GM12878 (cell line): ENCODE results near the gene ANKRD37.

Source experiments
- ATF7 ChIP-seq: fragments of 450-650 bp; IDR thresholded peaks from 2 replicates; pipeline ENCODE4 v1.6.1; 2016; ENCODE audit warnings: low read depth, mild to moderate bottlenecking
- BHLHE40 ChIP-seq, 2 experiments: fragments of 450-650 bp in 1 of 2; IDR thresholded peaks; 2 replicates each; pipeline ENCODE4 v1.6.1; 2011 to 2017; ENCODE audit warnings: low read depth in 2 of 2, borderline replicate concordance in 1 of 2, improper control_type of control experiment in 1 of 2, low read length in 1 of 2, mild to moderate bottlenecking in 1 of 2
- CTCF ChIP-seq, 3 experiments: IDR thresholded peaks in 2 of 3; conservative IDR thresholded peaks in 1 of 3; 2 replicates each; pipeline ENCODE4 v1.5.1; 2011; ENCODE audit warnings: low read depth in 3 of 3, low read length in 3 of 3, mild to moderate bottlenecking in 3 of 3, control low read depth in 2 of 3, moderate library complexity in 2 of 3, inconsistent platforms in 1 of 3, mixed read lengths in 1 of 3; ENCODE audit not compliant: control insufficient read depth in 2 of 3, insufficient read depth in 1 of 3; ENCODE audit errors: extremely low read depth in 1 of 3
- EED ChIP-seq: sonication (generic); IDR thresholded peaks from 2 replicates; pipeline ENCODE4 v1.6.1; 2016; ENCODE audit warnings: antibody characterized with exemption, low read depth
- EP300 ChIP-seq, 2 experiments: fragments of 150-350 bp in 1 of 2; IDR thresholded peaks; 2 replicates each; pipeline ENCODE4 v1.6.1; 2011 to 2012; ENCODE audit warnings: low read depth in 2 of 2, low read length in 2 of 2, borderline replicate concordance in 1 of 2, improper control_type of control experiment in 1 of 2, inconsistent platforms in 1 of 2; ENCODE audit not compliant: control insufficient read depth in 1 of 2
- IRF3 ChIP-seq: fragments of 450-650 bp; IDR thresholded peaks from 2 replicates; pipeline ENCODE4 v1.6.1; 2014; ENCODE audit warnings: mild to moderate bottlenecking
- MAX ChIP-seq: IDR thresholded peaks from 2 replicates; pipeline ENCODE4 v1.6.1; 2012; ENCODE audit warnings: low read depth, low read length, improper control_type of control experiment
- RELA ChIP-seq: fragments of 450-650 bp; IDR thresholded peaks from 2 replicates; pipeline ENCODE4 v1.8.0; 2014; ENCODE audit warnings: borderline replicate concordance; ENCODE audit not compliant: partially characterized antibody
- SMAD1 ChIP-seq: fragments of 450-650 bp; IDR thresholded peaks from 2 replicates; pipeline ENCODE4 v1.6.1; 2018; ENCODE audit warnings: mild to moderate bottlenecking, low read depth; ENCODE audit not compliant: partially characterized antibody
- SMC3 ChIP-seq: IDR thresholded peaks from 2 replicates; pipeline ENCODE4 v1.6.1; 2011; ENCODE audit warnings: low read length, improper control_type of control experiment, borderline replicate concordance

GRCh38 chr4:185383451-185383850 is 13.2 kb upstream of the ANKRD37 start:
- TF ChIP-seq RELA = no peak
- no peak for TF ChIP-seq CTCF (IDR thresholded peaks at IDR 0.05 in 2 of 3, conservative IDR thresholded peaks at IDR 0.05 in 1 of 3; ENCODE audit: control insufficient read depth in 2 of 3, extremely low read depth in 1 of 3, insufficient read depth in 1 of 3, low read depth in 3 of 3, low read length in 3 of 3)
- TF ChIP-seq EED = no peak
- no peak for TF ChIP-seq MAX
- no peak for TF ChIP-seq IRF3
- TF ChIP-seq SMC3 = no peak
- TF ChIP-seq SMAD1 = no peak
- no peak for TF ChIP-seq BHLHE40 (IDR thresholded peaks at IDR 0.05; ENCODE audit: borderline replicate concordance in 1 of 2, low read depth in 2 of 2, low read length in 1 of 2)
- TF ChIP-seq EP300 (IDR thresholded peaks at IDR 0.05; ENCODE audit: borderline replicate concordance in 1 of 2, control insufficient read depth in 1 of 2, low read depth in 2 of 2, low read length in 2 of 2) = no peak
- TF ChIP-seq ATF7 = no peak
